H1 (cell line): ENCODE data around the gene FAM221B. TPM values are rescaled to one million over a fixed set of nuclear protein-coding genes. Genes with fewer than 3 reads are reported as not detected.

Experiments
- CEBPB ChIP-seq: IDR thresholded peaks from 2 replicates; pipeline ENCODE4 v1.6.1; 2012; ENCODE audit warnings: low read depth, low read length
- CHD2 ChIP-seq: IDR thresholded peaks from 2 replicates; pipeline ENCODE4 v1.6.1; 2012; ENCODE audit warnings: low read length, improper control_type of control experiment
- GTF2F1 ChIP-seq: IDR thresholded peaks from 2 replicates; pipeline ENCODE4 v1.6.1; 2012; ENCODE audit warnings: low read depth, low read length, improper control_type of control experiment, borderline replicate concordance
- MAFK ChIP-seq: IDR thresholded peaks from 2 replicates; pipeline ENCODE4 v1.6.1; 2012; ENCODE audit warnings: low read depth, mild to moderate bottlenecking, improper control_type of control experiment, low read length
- SP2 ChIP-seq: IDR thresholded peaks from 2 replicates; pipeline ENCODE4 v1.6.1; 2012; ENCODE audit warnings: mild to moderate bottlenecking, low read length, inconsistent platforms
- TAF1 ChIP-seq: IDR thresholded peaks from 2 replicates; pipeline ENCODE4 v1.6.1; 2011; ENCODE audit warnings: mild to moderate bottlenecking, low read depth, low read length
- YY1 ChIP-seq: IDR thresholded peaks from 2 replicates; pipeline ENCODE4 v1.6.1; 2011; ENCODE audit warnings: low read depth, mild to moderate bottlenecking, low read length
- ZNF274 ChIP-seq: IDR thresholded peaks from 2 replicates; pipeline ENCODE4 v1.7.0; 2012; ENCODE audit warnings: low read length, borderline replicate concordance; ENCODE audit errors: extremely low read depth
- polyA plus RNA-seq, 7 experiments: library from polyadenylated mRNA; depleted of rRNA in 3 of 7; stranded (reverse) in 5 of 7; unstranded in 2 of 7; fragments of >200 nt in 5 of 7; fragments of 200-250 nt in 2 of 7; gene quantifications; 1 replicate in 5 of 7; 2 replicates in 1 of 7; 4 replicates in 1 of 7; pipeline versions ENCODE4 v1.2.1 to v1.2.3, GENCODE V29; 2011 to 2013; ENCODE audit warnings: missing spikeins in 2 of 7, mixed read lengths in 2 of 7
- total RNA-seq: library from RNA; stranded (reverse); fragmentation: NEBNext Ultra II Directional; extraction: Animal tissue kit (Norgen Biotek cat#: 25700); gene quantifications from 2 replicates; pipeline ENCODE4 v1.2.1, GENCODE V29; 2021
- TF ChIP-seq, protein P1 (sequence below): fragments of 300-600 bp; sonication (generic); IDR thresholded peaks from 2 replicates; pipeline ENCODE4 v1.7.1; 2012; ENCODE audit warnings: low read length, moderate library complexity, mild to moderate bottlenecking, inconsistent platforms; ENCODE audit not compliant: insufficient replicate concordance
- TF ChIP-seq, protein P2 (sequence below): IDR thresholded peaks from 2 replicates; pipeline ENCODE4 v1.6.1; 2012; ENCODE audit warnings: inconsistent platforms
- TF ChIP-seq, protein P3 (sequence below): IDR thresholded peaks from 2 replicates; pipeline ENCODE4 v1.6.1; 2011; ENCODE audit warnings: low read length, improper control_type of control experiment

The FAM221B gene
- total and polyA plus RNA-seq, 2 of the 8 experiments (the other 6 are each of a cell fraction or from before 2014, with no cell fraction given), result not detected

DNA sequence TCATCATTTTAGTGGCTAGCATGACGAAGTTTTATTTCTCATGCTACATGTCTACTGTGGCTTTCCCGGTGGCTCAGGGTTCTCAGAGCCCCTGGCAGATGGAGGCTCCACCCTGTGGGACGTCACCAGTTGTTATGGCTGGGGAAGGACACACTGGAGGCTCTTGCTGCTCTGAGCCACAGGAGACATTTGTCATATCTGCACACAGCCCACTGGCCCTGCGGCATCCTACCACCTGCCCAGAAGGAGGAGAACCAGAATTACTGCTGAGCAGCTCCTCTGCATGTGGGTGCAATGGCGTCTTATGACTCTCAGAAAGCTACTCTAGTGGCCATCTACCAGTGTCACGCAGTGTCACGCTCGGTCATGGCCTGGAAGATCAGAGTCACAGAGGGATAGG is 35.1 kb upstream of the FAM221B start (continued):
- TF ChIP-seq, protein P1, sequence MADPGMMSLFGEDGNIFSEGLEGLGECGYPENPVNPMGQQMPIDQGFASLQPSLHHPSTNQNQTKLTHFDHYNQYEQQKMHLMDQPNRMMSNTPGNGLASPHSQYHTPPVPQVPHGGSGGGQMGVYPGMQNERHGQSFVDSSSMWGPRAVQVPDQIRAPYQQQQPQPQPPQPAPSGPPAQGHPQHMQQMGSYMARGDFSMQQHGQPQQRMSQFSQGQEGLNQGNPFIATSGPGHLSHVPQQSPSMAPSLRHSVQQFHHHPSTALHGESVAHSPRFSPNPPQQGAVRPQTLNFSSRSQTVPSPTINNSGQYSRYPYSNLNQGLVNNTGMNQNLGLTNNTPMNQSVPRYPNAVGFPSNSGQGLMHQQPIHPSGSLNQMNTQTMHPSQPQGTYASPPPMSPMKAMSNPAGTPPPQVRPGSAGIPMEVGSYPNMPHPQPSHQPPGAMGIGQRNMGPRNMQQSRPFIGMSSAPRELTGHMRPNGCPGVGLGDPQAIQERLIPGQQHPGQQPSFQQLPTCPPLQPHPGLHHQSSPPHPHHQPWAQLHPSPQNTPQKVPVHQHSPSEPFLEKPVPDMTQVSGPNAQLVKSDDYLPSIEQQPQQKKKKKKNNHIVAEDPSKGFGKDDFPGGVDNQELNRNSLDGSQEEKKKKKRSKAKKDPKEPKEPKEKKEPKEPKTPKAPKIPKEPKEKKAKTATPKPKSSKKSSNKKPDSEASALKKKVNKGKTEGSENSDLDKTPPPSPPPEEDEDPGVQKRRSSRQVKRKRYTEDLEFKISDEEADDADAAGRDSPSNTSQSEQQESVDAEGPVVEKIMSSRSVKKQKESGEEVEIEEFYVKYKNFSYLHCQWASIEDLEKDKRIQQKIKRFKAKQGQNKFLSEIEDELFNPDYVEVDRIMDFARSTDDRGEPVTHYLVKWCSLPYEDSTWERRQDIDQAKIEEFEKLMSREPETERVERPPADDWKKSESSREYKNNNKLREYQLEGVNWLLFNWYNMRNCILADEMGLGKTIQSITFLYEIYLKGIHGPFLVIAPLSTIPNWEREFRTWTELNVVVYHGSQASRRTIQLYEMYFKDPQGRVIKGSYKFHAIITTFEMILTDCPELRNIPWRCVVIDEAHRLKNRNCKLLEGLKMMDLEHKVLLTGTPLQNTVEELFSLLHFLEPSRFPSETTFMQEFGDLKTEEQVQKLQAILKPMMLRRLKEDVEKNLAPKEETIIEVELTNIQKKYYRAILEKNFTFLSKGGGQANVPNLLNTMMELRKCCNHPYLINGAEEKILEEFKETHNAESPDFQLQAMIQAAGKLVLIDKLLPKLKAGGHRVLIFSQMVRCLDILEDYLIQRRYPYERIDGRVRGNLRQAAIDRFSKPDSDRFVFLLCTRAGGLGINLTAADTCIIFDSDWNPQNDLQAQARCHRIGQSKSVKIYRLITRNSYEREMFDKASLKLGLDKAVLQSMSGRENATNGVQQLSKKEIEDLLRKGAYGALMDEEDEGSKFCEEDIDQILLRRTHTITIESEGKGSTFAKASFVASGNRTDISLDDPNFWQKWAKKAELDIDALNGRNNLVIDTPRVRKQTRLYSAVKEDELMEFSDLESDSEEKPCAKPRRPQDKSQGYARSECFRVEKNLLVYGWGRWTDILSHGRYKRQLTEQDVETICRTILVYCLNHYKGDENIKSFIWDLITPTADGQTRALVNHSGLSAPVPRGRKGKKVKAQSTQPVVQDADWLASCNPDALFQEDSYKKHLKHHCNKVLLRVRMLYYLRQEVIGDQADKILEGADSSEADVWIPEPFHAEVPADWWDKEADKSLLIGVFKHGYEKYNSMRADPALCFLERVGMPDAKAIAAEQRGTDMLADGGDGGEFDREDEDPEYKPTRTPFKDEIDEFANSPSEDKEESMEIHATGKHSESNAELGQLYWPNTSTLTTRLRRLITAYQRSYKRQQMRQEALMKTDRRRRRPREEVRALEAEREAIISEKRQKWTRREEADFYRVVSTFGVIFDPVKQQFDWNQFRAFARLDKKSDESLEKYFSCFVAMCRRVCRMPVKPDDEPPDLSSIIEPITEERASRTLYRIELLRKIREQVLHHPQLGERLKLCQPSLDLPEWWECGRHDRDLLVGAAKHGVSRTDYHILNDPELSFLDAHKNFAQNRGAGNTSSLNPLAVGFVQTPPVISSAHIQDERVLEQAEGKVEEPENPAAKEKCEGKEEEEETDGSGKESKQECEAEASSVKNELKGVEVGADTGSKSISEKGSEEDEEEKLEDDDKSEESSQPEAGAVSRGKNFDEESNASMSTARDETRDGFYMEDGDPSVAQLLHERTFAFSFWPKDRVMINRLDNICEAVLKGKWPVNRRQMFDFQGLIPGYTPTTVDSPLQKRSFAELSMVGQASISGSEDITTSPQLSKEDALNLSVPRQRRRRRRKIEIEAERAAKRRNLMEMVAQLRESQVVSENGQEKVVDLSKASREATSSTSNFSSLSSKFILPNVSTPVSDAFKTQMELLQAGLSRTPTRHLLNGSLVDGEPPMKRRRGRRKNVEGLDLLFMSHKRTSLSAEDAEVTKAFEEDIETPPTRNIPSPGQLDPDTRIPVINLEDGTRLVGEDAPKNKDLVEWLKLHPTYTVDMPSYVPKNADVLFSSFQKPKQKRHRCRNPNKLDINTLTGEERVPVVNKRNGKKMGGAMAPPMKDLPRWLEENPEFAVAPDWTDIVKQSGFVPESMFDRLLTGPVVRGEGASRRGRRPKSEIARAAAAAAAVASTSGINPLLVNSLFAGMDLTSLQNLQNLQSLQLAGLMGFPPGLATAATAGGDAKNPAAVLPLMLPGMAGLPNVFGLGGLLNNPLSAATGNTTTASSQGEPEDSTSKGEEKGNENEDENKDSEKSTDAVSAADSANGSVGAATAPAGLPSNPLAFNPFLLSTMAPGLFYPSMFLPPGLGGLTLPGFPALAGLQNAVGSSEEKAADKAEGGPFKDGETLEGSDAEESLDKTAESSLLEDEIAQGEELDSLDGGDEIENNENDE, result no peak
- TF ChIP-seq CHD2 (no peak), CEBPB (no peak), YY1 (no peak), MAFK (no peak), TAF1 (no peak), SP2 (no peak), GTF2F1 (no peak), ZNF274 (no peak)
- TF ChIP-seq, protein P2, sequence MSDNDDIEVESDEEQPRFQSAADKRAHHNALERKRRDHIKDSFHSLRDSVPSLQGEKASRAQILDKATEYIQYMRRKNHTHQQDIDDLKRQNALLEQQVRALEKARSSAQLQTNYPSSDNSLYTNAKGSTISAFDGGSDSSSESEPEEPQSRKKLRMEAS, result no peak
- TF ChIP-seq, protein P3, sequence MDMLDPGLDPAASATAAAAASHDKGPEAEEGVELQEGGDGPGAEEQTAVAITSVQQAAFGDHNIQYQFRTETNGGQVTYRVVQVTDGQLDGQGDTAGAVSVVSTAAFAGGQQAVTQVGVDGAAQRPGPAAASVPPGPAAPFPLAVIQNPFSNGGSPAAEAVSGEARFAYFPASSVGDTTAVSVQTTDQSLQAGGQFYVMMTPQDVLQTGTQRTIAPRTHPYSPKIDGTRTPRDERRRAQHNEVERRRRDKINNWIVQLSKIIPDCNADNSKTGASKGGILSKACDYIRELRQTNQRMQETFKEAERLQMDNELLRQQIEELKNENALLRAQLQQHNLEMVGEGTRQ, result no peak
